Chondrocyte (in vitro differentiated cells): Measurements from ENCODE around the gene LAPTM5. TPM values are rescaled to one million over a fixed set of nuclear protein-coding genes. Genes with fewer than 3 reads are reported as not detected.

Experiments used
- DNase-seq: peaks from one replicate; pipeline ENCODE4 v3.0.0; 2021; ENCODE audit warnings: mixed read lengths, low spot score
- H3K27ac Mint-ChIP-seq: one replicate; pipeline ENCODE4 v1.8.0; 2021; ENCODE audit warnings: mild to moderate bottlenecking, moderate library complexity, mixed read lengths; ENCODE audit not compliant: unreplicated experiment
- H3K27me3 Mint-ChIP-seq: 2 replicates; pipeline ENCODE4 v1.8.0; 2021; ENCODE audit warnings: low read depth, mixed read lengths
- H3K36me3 Mint-ChIP-seq: 2 replicates; pipeline ENCODE4 v1.8.0; 2021; ENCODE audit warnings: low read depth, mixed read lengths
- H3K4me1 Mint-ChIP-seq: 2 replicates; pipeline ENCODE4 v1.8.0; 2021; ENCODE audit warnings: low read depth, mild to moderate bottlenecking, mixed read lengths
- H3K4me3 Mint-ChIP-seq: one replicate; pipeline ENCODE4 v1.8.0; 2021; ENCODE audit warnings: mild to moderate bottlenecking, moderate library complexity, mixed read lengths; ENCODE audit not compliant: unreplicated experiment
- H3K9me3 Mint-ChIP-seq: 2 replicates; pipeline ENCODE4 v1.8.0; 2021; ENCODE audit warnings: low read depth, mixed read lengths
- CTCF ChIP-seq: fragments of 200-600 bp; sonication (generic); IDR thresholded peaks from 2 replicates; pipeline ENCODE4 v1.5.0; 2021; ENCODE audit warnings: antibody characterized with exemption, mild to moderate bottlenecking, moderate library complexity
- long read RNA-seq: library from polyadenylated mRNA; stranded (forward); transcript quantifications from one replicate; pipeline ENCODE4 v2.0.0, GENCODE V29; 2021
- total RNA-seq: library from RNA; stranded (reverse); gene quantifications from 3 replicates; pipeline ENCODE4 v1.2.1, GENCODE V29; 2021

LAPTM5 gene
- total RNA-seq = 0.15 to 0.17 TPM in 2 of 3 replicates, not detected in the other
- long read RNA-seq = 0 reads

GRCh38 chr1:30757352-30758120 lies at the start of gene LAPTM5:
Gene LAPTM5 (minus strand): TSS chr1:30757774. CDS start chr1:30757745, 29 bp downstream.
- peaks cover 4% of the 10 kb centered on the region for H3K27me3 Mint-ChIP-seq
- no peak within 1 kb of the TSS for H3K4me3 Mint-ChIP-seq
- no peak for TF ChIP-seq CTCF
- peaks cover 17% of the 10 kb centered on the region for H3K4me1 Mint-ChIP-seq
- H3K36me3 Mint-ChIP-seq = no peaks in the 10 kb centered on the region
- no peaks in the 10 kb centered on the region for H3K9me3 Mint-ChIP-seq
- H3K27ac Mint-ChIP-seq = peak within 1 kb of the TSS; percentile 84
- peak; percentile 48 for DNase-seq

GRCh38 chr1:30806381-30807317 lies 49.1 kb upstream of the LAPTM5 start:
- H3K4me1 Mint-ChIP-seq = peaks cover 42% of the 10 kb centered on the region

GRCh38 chr1:30805304-30806003 lies 47.9 kb upstream of the LAPTM5 start:
- no peak for DNase-seq
- no peak overlapping the region for H3K4me3 Mint-ChIP-seq
- no peak for TF ChIP-seq CTCF
- peaks cover 19% of the 10 kb centered on the region for H3K27me3 Mint-ChIP-seq
- H3K27ac Mint-ChIP-seq = no peak overlapping the region
- H3K4me1 Mint-ChIP-seq = peaks cover 39% of the 10 kb centered on the region
- no peaks in the 10 kb centered on the region for H3K36me3 Mint-ChIP-seq
- H3K9me3 Mint-ChIP-seq = no peaks in the 10 kb centered on the region

More at GRCh38 chr1:30806381-30807317, 49.1 kb upstream of the LAPTM5 start:
- no peak for TF ChIP-seq CTCF
- Mint-ChIP-seq H3K4me3 (no peak overlapping the region), H3K36me3 (no peaks in the 10 kb centered on the region), H3K9me3 (no peaks in the 10 kb centered on the region), H3K27me3 (peaks cover 19% of the 10 kb centered on the region), H3K27ac (no peak overlapping the region)
- no peak for DNase-seq

GRCh38 chr1:30804822-30805221 lies 47.2 kb upstream of the LAPTM5 start:
- DNase-seq = no peak
- no peak overlapping the region for H3K4me3 Mint-ChIP-seq
- no peak for TF ChIP-seq CTCF
- peaks cover 32% of the 10 kb centered on the region for H3K4me1 Mint-ChIP-seq
- H3K9me3 Mint-ChIP-seq = no peaks in the 10 kb centered on the region
- peaks cover 21% of the 10 kb centered on the region for H3K27me3 Mint-ChIP-seq
- no peak overlapping the region for H3K27ac Mint-ChIP-seq
- H3K36me3 Mint-ChIP-seq = no peaks in the 10 kb centered on the region
